ENCODE results near the gene SPAAR. TPM values are rescaled to one million over a fixed set of nuclear protein-coding genes. Genes with fewer than 3 reads are reported as not detected.

Gene SPAAR
- total RNA-seq, 6 experiments from 2014 or later = 0.19 to 0.34 (median 0.23) TPM; not detected in 1

DNA sequence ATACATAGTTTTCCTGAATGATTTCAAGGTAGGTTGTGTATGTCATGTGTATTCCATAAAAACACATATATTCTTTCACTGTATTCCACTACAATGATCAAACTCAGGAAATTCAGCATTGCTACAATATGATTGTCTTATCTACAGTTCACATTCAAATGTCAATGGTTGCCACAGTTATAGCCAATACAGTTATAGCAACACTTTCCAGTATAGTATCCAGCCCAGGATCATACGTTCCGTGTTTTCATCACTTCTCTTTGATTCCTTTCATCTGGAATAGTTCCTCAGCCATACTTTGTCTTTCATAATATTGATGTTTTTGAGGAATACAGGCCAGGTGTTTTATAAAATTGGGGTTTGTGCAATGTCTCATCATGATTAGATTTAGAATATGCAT, 39.2 kb downstream of the SPAAR start:
- Mint-ChIP-seq H3K9me3 (no peaks in the 10 kb centered on the region), H3K4me1 (ENCODE audit: low read depth) (peaks cover 59% of the 10 kb centered on the region), H3K4me3 (no peak overlapping the region), H3K27me3 (ENCODE audit: insufficient read depth) (no peaks in the 10 kb centered on the region), H3K36me3 (ENCODE audit: low read depth) (no peaks in the 10 kb centered on the region), H3K27ac (peak overlapping the region; percentile 48; the same call in 1 of the 2 replicates)
- no peak for TF ChIP-seq CTCF (IDR thresholded peaks at IDR 0.05)
- no peak for DNase-seq

GRCh38 chr9:35948901-35949318, 39.6 kb downstream of the SPAAR start:
- TF ChIP-seq CTCF (IDR thresholded peaks at IDR 0.05) = no peak
- Mint-ChIP-seq H3K36me3 (ENCODE audit: low read depth) (no peaks in the 10 kb centered on the region), H3K27ac (peak overlapping the region; percentile 48), H3K4me1 (ENCODE audit: low read depth) (peaks cover 60% of the 10 kb centered on the region), H3K27me3 (ENCODE audit: insufficient read depth) (no peaks in the 10 kb centered on the region), H3K4me3 (no peak overlapping the region), H3K9me3 (no peaks in the 10 kb centered on the region)
- DNase-seq = no peak

- peak overlapping the region; percentile 78 for H3K27ac Mint-ChIP-seq
- H3K4me3 Mint-ChIP-seq = no peak overlapping the region
- TF ChIP-seq CTCF (IDR thresholded peaks at IDR 0.05) = no peak
- H3K9me3 Mint-ChIP-seq = no peaks in the 10 kb centered on the region
- H3K27me3 Mint-ChIP-seq (ENCODE audit: insufficient read depth) = no peaks in the 10 kb centered on the region
- peak; percentile 55 for DNase-seq
- H3K4me1 Mint-ChIP-seq (ENCODE audit: low read depth) = peaks cover 50% of the 10 kb centered on the region
- H3K36me3 Mint-ChIP-seq (ENCODE audit: low read depth) = no peaks in the 10 kb centered on the region
These were observed 42.4 kb downstream of the SPAAR start for GRCh38 chr9:35951736-35952135.

GRCh38 chr9:35952526-35953191, 43.4 kb downstream of the SPAAR start:
- no peaks in the 10 kb centered on the region for H3K36me3 Mint-ChIP-seq (ENCODE audit: low read depth)
- H3K27ac Mint-ChIP-seq = peak overlapping the region; percentile 78
- H3K9me3 Mint-ChIP-seq = no peaks in the 10 kb centered on the region
- TF ChIP-seq CTCF (IDR thresholded peaks at IDR 0.05) = no peak
- no peak overlapping the region for H3K4me3 Mint-ChIP-seq
- H3K4me1 Mint-ChIP-seq (ENCODE audit: low read depth) = peaks cover 50% of the 10 kb centered on the region
- DNase-seq = peak; percentile 14
- no peaks in the 10 kb centered on the region for H3K27me3 Mint-ChIP-seq (ENCODE audit: insufficient read depth)

DNA sequence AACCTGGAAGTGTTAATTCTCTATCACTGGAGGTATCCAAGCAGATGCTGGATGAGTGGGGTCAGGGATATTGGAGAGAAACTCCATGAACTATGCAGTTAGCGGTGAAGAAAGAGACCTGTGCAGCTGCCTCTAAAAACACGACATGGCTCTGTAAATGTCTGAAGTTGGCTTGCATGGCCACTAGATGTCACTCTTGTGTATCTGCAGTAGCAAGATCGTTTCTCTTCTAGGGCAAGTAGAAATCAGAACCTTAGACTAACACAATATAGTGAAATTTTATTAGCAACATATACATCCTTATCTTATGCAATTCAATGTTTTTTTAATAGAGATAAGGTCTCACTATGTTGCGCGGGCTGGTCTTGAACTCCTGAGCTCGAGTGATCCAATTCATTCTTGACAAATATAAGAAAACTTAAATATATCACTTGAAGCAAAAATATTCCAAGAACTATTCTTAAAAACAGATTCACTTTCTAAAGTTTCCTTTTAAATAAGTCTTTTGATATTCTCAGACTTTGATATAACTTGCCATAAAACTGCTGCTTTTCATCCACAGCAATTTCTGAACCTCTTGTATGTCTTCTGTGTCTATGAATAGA, 45.8 kb downstream of the SPAAR start:
- H3K9me3 Mint-ChIP-seq = no peaks in the 10 kb centered on the region
- DNase-seq = peak; percentile 77
- H3K36me3 Mint-ChIP-seq (ENCODE audit: low read depth) = no peaks in the 10 kb centered on the region
- H3K4me1 Mint-ChIP-seq (ENCODE audit: low read depth) = peaks cover 52% of the 10 kb centered on the region
- peak overlapping the region; percentile 18; the same call in 1 of the 2 replicates for H3K4me3 Mint-ChIP-seq
- TF ChIP-seq CTCF (IDR thresholded peaks at IDR 0.05) = peak; percentile 94
- H3K27ac Mint-ChIP-seq = peak overlapping the region; percentile 48; the same call in 1 of the 2 replicates
- H3K27me3 Mint-ChIP-seq (ENCODE audit: insufficient read depth) = no peaks in the 10 kb centered on the region; the same call in 1 of the 2 replicates
